HG02852 (cell line): ENCODE measurements around the gene NOS1AP.

Experiments
- ATAC-seq: cut with Tn5 transposase; IDR thresholded peaks from one replicate; pipeline ENCODE4 v1.9.1; 2021; ENCODE audit warnings: mild to moderate bottlenecking, moderate library complexity; ENCODE audit not compliant: unreplicated experiment

The NOS1AP gene

GRCh38 chr1:162284206-162284955, 214.9 kb downstream of the NOS1AP start:
- ATAC-seq, result no peak

GRCh38 chr1:162285149-162285561, 215.7 kb downstream of the NOS1AP start:
- ATAC-seq, result no peak

GRCh38 chr1:162291000-162291399, 221.5 kb downstream of the NOS1AP start:
- no peak for ATAC-seq

GRCh38 chr1:162292422-162292849, 222.9 kb downstream of the NOS1AP start:
- ATAC-seq, result no peak

- ATAC-seq, result no peak
Observed at GRCh38 chr1:162293073-162293692, 223.7 kb downstream of the NOS1AP start.

- ATAC-seq, result no peak
Observed at GRCh38 chr1:162294015-162294414, 224.5 kb downstream of the NOS1AP start.

- no peak for ATAC-seq
Observed at GRCh38 chr1:162297208-162297607, 227.7 kb downstream of the NOS1AP start.

- ATAC-seq, result no peak
Observed at GRCh38 chr1:162298266-162298665, 228.8 kb downstream of the NOS1AP start.

GRCh38 chr1:162299018-162299417, 229.5 kb downstream of the NOS1AP start:
- no peak for ATAC-seq

GRCh38 chr1:162300057-162300917, 230.8 kb downstream of the NOS1AP start:
- no peak for ATAC-seq

GRCh38 chr1:162301696-162302095, 232.2 kb downstream of the NOS1AP start:
- ATAC-seq, result no peak

- ATAC-seq, result no peak
Observed at GRCh38 chr1:162302306-162303003, 233.0 kb downstream of the NOS1AP start.

GRCh38 chr1:162303004-162303344, 233.5 kb downstream of the NOS1AP start:
- ATAC-seq, result no peak

- ATAC-seq, result no peak
Observed at GRCh38 chr1:162304736-162305135, 235.2 kb downstream of the NOS1AP start.

GRCh38 chr1:162305969-162306368, 236.5 kb downstream of the NOS1AP start:
- no peak for ATAC-seq

- no peak for ATAC-seq
Observed at GRCh38 chr1:162310337-162310736, 240.8 kb downstream of the NOS1AP start.

GRCh38 chr1:162314206-162314605, 244.7 kb downstream of the NOS1AP start:
- ATAC-seq, result no peak

GRCh38 chr1:162315673-162316072, 246.2 kb downstream of the NOS1AP start:
- no peak for ATAC-seq

- no peak for ATAC-seq
Observed at GRCh38 chr1:162316187-162316586, 246.7 kb downstream of the NOS1AP start.

GRCh38 chr1:162317621-162318020, 248.1 kb downstream of the NOS1AP start:
- ATAC-seq, result no peak
